GM12878 (cell line): ENCODE data around the gene RBPMS2. TPM values are rescaled to one million over a fixed set of nuclear protein-coding genes. Genes with fewer than 3 reads are reported as not detected.

Experiments used
- ATAC-seq: fragments of 200-7000 bp; cut with Tn5 transposase; 3 replicates; pipeline ENCODE4 v1.9.1; 2020; ENCODE audit warnings: mild to moderate bottlenecking, moderate library complexity
- BruUV-seq: library from RNA; stranded (reverse); fragments of 400-500 nt; replicated peaks from 2 replicates; lab custom pipeline; 2021; lab: Mats Ljungman, UMichigan
- CTCF ChIA-PET: fragments of 300-600 bp; sonication (Branson Sonifier 250); formaldehyde crosslinking; extraction: SDS; loops from one replicate; lab custom pipeline; 2021; ENCODE audit warnings: inconsistent platforms; lab: Yijun Ruan, JAX
- POLR2A ChIA-PET: fragments of 350-600 bp; formaldehyde crosslinking; extraction: SDS; loops from one replicate; lab custom pipeline; 2021; ENCODE audit warnings: inconsistent platforms; lab: Charles Lee
- RAD21 ChIA-PET: fragments of 300-600 bp; sonication (Branson Sonifier 250); formaldehyde crosslinking; loops from one replicate; lab custom pipeline; 2023; ENCODE audit warnings: antibody characterized with exemption; ENCODE audit not compliant: unreplicated experiment; lab: Charles Lee
- SMC1A ChIA-PET: fragments of 300-600 bp; sonication (Branson Sonifier 250); formaldehyde crosslinking; loops from one replicate; lab custom pipeline; 2023; ENCODE audit not compliant: unreplicated experiment, uncharacterized antibody; lab: Charles Lee
- DNase-seq: peaks from one replicate; pipeline ENCODE4 v3.0.0-alpha.2; 2011; ENCODE audit warnings: low read depth, low spot score
- FAIRE-seq: peaks from 3 replicates; lab custom pipeline; 2011; peaks lifted over from hg19 to GRCh38; lab: Jason Lieb, UNC
- H2AFZ ChIP-seq: 2 replicates; pipeline ENCODE4 v1.6.0; 2011; ENCODE audit warnings: low read depth, low read length, control low read depth; ENCODE audit not compliant: control insufficient read depth
- H3K27ac ChIP-seq: 2 replicates; pipeline ENCODE4 v1.5.1; 2011; ENCODE audit warnings: control low read depth; ENCODE audit not compliant: control insufficient read depth, insufficient read depth
- H3K27me3 ChIP-seq, 2 experiments: replicated peaks in 1 of 2; 2 replicates each; pipeline versions ENCODE4 v1.6.0 to v1.6.1; 2011; ENCODE audit warnings: low read length in 1 of 2; ENCODE audit not compliant: control insufficient read depth in 2 of 2, insufficient read depth in 2 of 2
- H3K36me3 ChIP-seq, 2 experiments: 2 replicates each; pipeline ENCODE4 v1.5.1; 2011; ENCODE audit warnings: low read length in 1 of 2; ENCODE audit not compliant: control insufficient read depth in 2 of 2, insufficient read depth in 2 of 2
- H3K4me1 ChIP-seq: 2 replicates; pipeline ENCODE4 v1.6.1; 2011; ENCODE audit warnings: mild to moderate bottlenecking, low read length, moderate library complexity, mixed read lengths; ENCODE audit not compliant: control insufficient read depth, insufficient read depth
- H3K4me2 ChIP-seq: 2 replicates; pipeline ENCODE4 v1.6.0; 2011; ENCODE audit warnings: control low read depth; ENCODE audit not compliant: control insufficient read depth, insufficient read depth
- H3K4me3 ChIP-seq: fragments of 200-600 bp; sonication (generic); 2 replicates; pipeline ENCODE4 v1.5.1; 2016
- H3K79me2 ChIP-seq: 2 replicates; pipeline ENCODE4 v1.6.0; 2011; ENCODE audit warnings: low read length; ENCODE audit not compliant: control insufficient read depth, insufficient read depth
- H3K9ac ChIP-seq: 2 replicates; pipeline ENCODE4 v1.8.0; 2011; ENCODE audit warnings: low read length, control low read depth, mixed read lengths; ENCODE audit not compliant: control insufficient read depth, insufficient read depth
- H3K9me3 ChIP-seq: replicated peaks from 3 replicates; pipeline ENCODE4 v1.5.1; 2011; ENCODE audit warnings: mild to moderate bottlenecking, low read length; ENCODE audit not compliant: control insufficient read depth, insufficient read depth
- H4K20me1 ChIP-seq: 2 replicates; pipeline ENCODE4 v1.6.0; 2011; ENCODE audit not compliant: control insufficient read depth, insufficient read depth
- ATF2 ChIP-seq: IDR thresholded peaks from 2 replicates; pipeline ENCODE4 v1.6.1; 2012; ENCODE audit warnings: low read length, inconsistent platforms
- CEBPB ChIP-seq, 2 experiments: fragments of 150-350 bp in 1 of 2; IDR thresholded peaks; 2 replicates each; pipeline ENCODE4 v1.6.1; 2012 to 2014; ENCODE audit warnings: low read depth in 2 of 2, low read length in 2 of 2, borderline replicate concordance in 1 of 2, inconsistent platforms in 1 of 2
- CREM ChIP-seq: IDR thresholded peaks from 2 replicates; pipeline ENCODE4 v1.6.1; 2014; ENCODE audit warnings: antibody characterized with exemption, low read depth
- LARP7 ChIP-seq: fragments of 450-650 bp; IDR thresholded peaks from 2 replicates; pipeline ENCODE4 v1.6.1; 2017; ENCODE audit warnings: mild to moderate bottlenecking
- RELA ChIP-seq: fragments of 450-650 bp; IDR thresholded peaks from 2 replicates; pipeline ENCODE4 v1.8.0; 2014; ENCODE audit warnings: borderline replicate concordance; ENCODE audit not compliant: partially characterized antibody
- RFX5 ChIP-seq: IDR thresholded peaks from 2 replicates; pipeline ENCODE4 v1.6.1; 2011; ENCODE audit warnings: low read depth, low read length, improper control_type of control experiment
- SPI1 ChIP-seq: IDR thresholded peaks from 2 replicates; pipeline ENCODE4 v1.6.1; 2011; ENCODE audit warnings: low read depth, mild to moderate bottlenecking, low read length, moderate library complexity, borderline replicate concordance; ENCODE audit not compliant: insufficient read depth
- TARDBP ChIP-seq: IDR thresholded peaks from 2 replicates; pipeline ENCODE4 v1.6.1; 2016; ENCODE audit warnings: borderline replicate concordance
- TBL1XR1 ChIP-seq: IDR thresholded peaks from 2 replicates; pipeline ENCODE4 v1.6.1; 2012; ENCODE audit warnings: low read depth, low read length, improper control_type of control experiment
- ZBTB33 ChIP-seq: fragments of 450-650 bp; IDR thresholded peaks from 2 replicates; pipeline ENCODE4 v1.6.1; 2017; ENCODE audit warnings: mild to moderate bottlenecking
- WGBS: methylation state at CpG from one replicate; pipeline ENCODE4 v1.1.6; 2016; ENCODE audit warnings: low lambda C conversion rate; ENCODE audit not compliant: insufficient replicate concordance, insufficient coverage; ENCODE audit errors: missing lambda C conversion rate; 5-methylcytosine and 5-hydroxymethylcytosine counted together
- in situ Hi-C: fragments of 300-500 bp; cut with MboI; formaldehyde crosslinking; loops from 9 replicates; pipeline ENCODE4 v1.14.3; 2018; ENCODE audit warnings: mixed read lengths
- intact Hi-C: fragments of 100-400 bp; cut with micrococcal nuclease; formaldehyde crosslinking; loops from one replicate; pipeline ENCODE4 v1.14.2; 2022; ENCODE audit not compliant: unreplicated experiment
- polyA plus RNA-seq, 11 experiments: library from polyadenylated mRNA; depleted of rRNA in 4 of 11; unstranded in 6 of 11; stranded (reverse) in 5 of 11; fragments of >200 nt; fragmentation: Nextera tagmentation in 4 of 11; fragmentation: Illumina TruSeq in 1 of 11; extraction: Ambion mirVana in 4 of 11; extraction: Trizol in 1 of 11; gene quantifications; 1 replicate in 1 of 11; 2 replicates in 10 of 11; pipeline versions ENCODE4 v1.2.1 to v1.2.3, GENCODE V29; 2011 to 2016; ENCODE audit warnings: inconsistent platforms in 2 of 11, missing spikeins in 2 of 11, low read depth in 1 of 11
- total RNA-seq, 4 experiments: library from RNA; depleted of rRNA in 3 of 4; stranded (reverse); fragments of >200 nt in 3 of 4; fragmentation: Illumina TruSeq in 1 of 4; extraction: Trizol in 1 of 4; gene quantifications; 2 replicates each; pipeline versions ENCODE4 v1.2.1 to v1.2.3, GENCODE V29; 2013 to 2021

RBPMS2 gene
- total and polyA plus RNA-seq, 10 of the 15 experiments (the other 5 are each of a cell fraction or from before 2014, with no cell fraction given): 0.06 to 0.31 (median 0.19) TPM; not detected in 3

GRCh38 chr15:64749999-64750657 is 25.3 kb downstream of the RBPMS2 start:
- RAD21 ChIA-PET: interaction anchor here (0.9 to 1.6 kb wide), 2 partner anchors 58 to 62 kb away, joined by 4 to 6 read pairs; no protein-coding TSS in a partner anchor

More at GRCh38 chr15:64749999-64750657, 25.3 kb downstream of the RBPMS2 start:
- ChIA-PET CTCF (interaction anchor here (0.9 to 8.5 kb wide), 3 partner anchors 10 to 60 kb away, joined by 3 to 60 read pairs (median 15); no protein-coding TSS in a partner anchor), SMC1A (interaction anchor here (1.2 to 22.7 kb wide), 2 partner anchors 15 to 58 kb away, joined by 3 to 308 read pairs; no protein-coding TSS in a partner anchor), POLR2A (interaction anchor here (0.6 to 1.4 kb wide), 3 partner anchors 12 to 632 kb away, joined by 3 to 6 read pairs (median 4); no protein-coding TSS in a partner anchor)
- no peak overlapping the region for H3K27ac ChIP-seq
- in situ Hi-C loops (no loop called here), intact Hi-C loops (no loop called here)
- no peak overlapping the region for H3K9ac ChIP-seq
- no peak for FAIRE-seq
- H3K79me2 ChIP-seq: no peaks in the 10 kb centered on the region
- peaks cover 17% of the 10 kb centered on the region for H3K4me1 ChIP-seq
- 82% methylated on average over 21 of the region's 21 CpGs for WGBS
- no peak overlapping the region for H3K4me2 ChIP-seq
- no peak for DNase-seq
- no peak for TF ChIP-seq LARP7
- TF ChIP-seq RFX5: no peak
- TF ChIP-seq CREM: no peak
- TF ChIP-seq ZBTB33: no peak
- no peak for TF ChIP-seq ATF2
- TF ChIP-seq SPI1: no peak
- no peak for TF ChIP-seq TBL1XR1
- no peak for TF ChIP-seq CEBPB (IDR thresholded peaks at IDR 0.05; ENCODE audit: borderline replicate concordance in 1 of 2, low read depth in 2 of 2, low read length in 2 of 2)
- no peak for TF ChIP-seq RELA
- no peak for TF ChIP-seq TARDBP
- BruUV-seq: no TSS peak
- no peaks in the 10 kb centered on the region for H4K20me1 ChIP-seq
- no peaks in the 10 kb centered on the region for H3K36me3 ChIP-seq
- H3K9me3 ChIP-seq: no peaks in the 10 kb centered on the region
- no peak overlapping the region for H3K4me3 ChIP-seq
- H3K27me3 ChIP-seq: no peaks in the 10 kb centered on the region; a peak in 1 of 4 replicates
- H2AFZ ChIP-seq: no peak overlapping the region
- no peak for ATAC-seq
